Liver (tissue), 3 donors: ENCODE measurements around the gene ZNF143.

Source experiments
- CTCF ChIP-seq: fragments of 150-350 bp; IDR thresholded peaks from 2 replicates; pipeline ENCODE4 v1.5.1; 2017; ENCODE audit warnings: improper control_type of control experiment, low read depth, low read length; ENCODE audit not compliant: missing input control
- FOXA1 ChIP-seq: IDR thresholded peaks from 2 replicates; pipeline ENCODE4 v1.6.1; 2016; ENCODE audit warnings: antibody characterized with exemption
- FOXA2 ChIP-seq: IDR thresholded peaks from 2 replicates; pipeline ENCODE4 v1.6.1; 2016; ENCODE audit warnings: antibody characterized with exemption
- GABPA ChIP-seq, 2 donors: IDR thresholded peaks in 1 of 2; conservative IDR thresholded peaks in 1 of 2; 2 replicates each; pipeline ENCODE4 v1.6.1; 2016; ENCODE audit warnings: antibody characterized with exemption in 2 of 2, mild to moderate bottlenecking in 1 of 2, moderate library complexity in 1 of 2
- JUND ChIP-seq, 2 donors: IDR thresholded peaks; 2 replicates each; pipeline ENCODE4 v1.6.1; 2016; ENCODE audit warnings: antibody characterized with exemption in 2 of 2
- NR2F2 ChIP-seq: IDR thresholded peaks from 2 replicates; pipeline ENCODE4 v1.6.1; 2016; ENCODE audit warnings: antibody characterized with exemption
- RAD21 ChIP-seq, 2 donors: IDR thresholded peaks; 2 replicates each; pipeline ENCODE4 v1.6.1; 2016; ENCODE audit warnings: antibody characterized with exemption in 2 of 2, mild to moderate bottlenecking in 2 of 2
- REST ChIP-seq: IDR thresholded peaks from 2 replicates; pipeline ENCODE4 v1.6.1; 2016; ENCODE audit warnings: antibody characterized with exemption, mild to moderate bottlenecking
- TAF1 ChIP-seq: conservative IDR thresholded peaks from 2 replicates; pipeline ENCODE4 v1.6.1; 2016; ENCODE audit warnings: antibody characterized with exemption, mild to moderate bottlenecking
- YY1 ChIP-seq: IDR thresholded peaks from 2 replicates; pipeline ENCODE4 v1.6.1; 2016; ENCODE audit warnings: antibody characterized with exemption, mild to moderate bottlenecking
- donor health status: healthy.
- donor health status: healthy.

GRCh38 chr11:9530901-9531625 is 70.3 kb downstream of the ZNF143 start:
- TF ChIP-seq CTCF (no peak), JUND (IDR thresholded peaks at IDR 0.05) (no peak), GABPA (IDR thresholded peaks at IDR 0.05 in 1 of 2, conservative IDR thresholded peaks at IDR 0.05 in 1 of 2) (no peak), FOXA2 (no peak), REST (no peak), TAF1 (no peak), YY1 (no peak), RAD21 (IDR thresholded peaks at IDR 0.05) (no peak), FOXA1 (no peak), NR2F2 (no peak)
